ENCODE measurements around the gene ARNT2.

ARNT2 gene

DNA sequence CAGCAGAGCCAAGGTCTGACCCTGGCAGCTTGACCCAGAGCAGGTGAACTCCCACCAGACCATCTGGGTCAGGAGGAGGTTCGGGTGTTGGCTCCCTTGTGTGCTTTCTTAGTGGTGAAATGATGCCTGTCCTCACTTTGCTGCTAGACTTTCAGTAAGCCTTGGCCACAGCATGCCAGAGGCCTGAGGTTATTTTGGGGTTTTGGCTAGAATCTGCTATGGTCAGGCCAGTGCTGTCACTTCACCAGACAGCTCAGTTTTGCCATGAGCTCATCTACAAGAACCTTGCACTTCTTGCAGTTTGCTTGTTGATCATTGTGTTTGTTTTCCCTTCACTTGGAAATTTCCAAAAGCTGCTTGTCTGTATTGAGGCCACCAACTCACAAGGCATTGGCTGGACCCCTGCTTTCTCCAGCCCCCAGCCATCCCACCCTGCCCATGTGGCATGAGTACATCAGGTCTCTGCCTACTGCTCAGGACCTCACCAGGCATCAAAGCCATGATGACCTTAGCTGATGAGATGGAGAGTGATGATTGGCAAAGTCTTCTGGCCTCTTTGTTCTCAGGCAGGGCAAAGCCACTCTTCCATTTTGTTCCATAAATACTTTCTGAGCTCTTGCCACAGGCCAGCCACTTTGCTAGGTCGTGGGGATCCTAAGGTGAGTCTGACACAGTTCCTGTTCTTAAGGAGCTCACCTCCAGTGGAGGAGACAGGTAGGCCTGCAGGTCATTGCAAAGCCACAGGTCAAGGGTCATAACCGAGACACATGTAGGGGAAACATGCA lies 122.6 kb downstream of the ARNT2 start:
- DNase-seq = no peak

DNA sequence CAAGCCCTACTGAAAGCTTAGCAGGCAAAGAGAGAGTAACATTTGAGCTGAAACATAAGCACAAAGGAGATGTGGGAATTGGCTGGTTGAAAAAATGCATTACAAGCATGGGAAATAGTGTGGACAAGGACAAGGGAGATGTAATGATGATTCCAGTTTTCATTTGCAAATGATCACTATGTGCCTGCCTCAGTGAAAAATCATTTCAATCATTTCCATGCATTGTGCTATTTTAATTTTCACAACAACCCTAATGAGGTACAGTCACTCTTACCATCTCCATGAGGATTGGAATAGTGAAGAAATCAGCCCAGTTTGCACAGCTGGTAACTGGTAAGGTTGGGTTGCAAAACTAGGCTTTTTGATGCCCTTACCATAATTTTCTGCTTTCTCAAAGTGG lies 123.2 kb downstream of the ARNT2 start:
- DNase-seq = no peak

GRCh38 chr15:80527961-80528360 lies 123.8 kb downstream of the ARNT2 start:
- no peak for DNase-seq

DNA sequence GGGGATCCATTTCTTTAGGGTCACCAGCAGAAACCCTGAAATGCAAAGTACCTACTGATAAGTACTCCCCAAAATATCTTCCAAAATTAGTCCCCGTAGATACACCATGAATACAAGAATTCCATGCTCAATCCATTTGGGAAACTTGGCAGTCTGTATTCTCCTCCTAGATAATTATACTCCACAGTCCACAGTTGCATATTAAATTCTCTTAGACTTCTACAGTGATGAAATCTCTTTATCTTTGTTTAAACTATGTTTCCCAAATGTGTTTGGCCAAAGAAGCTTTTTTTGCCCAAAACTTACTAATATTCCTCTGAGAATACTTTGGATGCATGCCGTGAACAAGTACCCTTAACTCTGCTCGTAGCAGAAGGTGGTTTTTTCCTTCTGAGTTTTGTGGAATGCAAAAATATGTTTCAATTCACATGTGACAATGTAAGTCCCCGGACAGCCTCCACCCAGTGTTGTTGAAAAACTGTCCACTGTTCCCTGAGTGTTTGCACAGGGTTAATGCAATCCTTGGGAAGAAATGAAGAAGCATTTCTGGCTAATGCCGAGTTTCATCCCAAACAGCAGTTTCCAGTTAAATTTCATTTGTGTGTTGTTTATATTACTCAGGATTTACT lies 126.7 kb downstream of the ARNT2 start:
- DNase-seq = no peak

GRCh38 chr15:80531388-80531787 lies 127.2 kb downstream of the ARNT2 start:
- DNase-seq = no peak

- no peak for DNase-seq
Observed at GRCh38 chr15:80531796-80532195, 127.6 kb downstream of the ARNT2 start.

GRCh38 chr15:80533790-80534333 lies 129.7 kb downstream of the ARNT2 start:
- no peak for DNase-seq

GRCh38 chr15:80536231-80536630 lies 132.0 kb downstream of the ARNT2 start:
- no peak for DNase-seq

- DNase-seq = no peak
Observed at GRCh38 chr15:80536716-80537115, 132.5 kb downstream of the ARNT2 start.

- DNase-seq = no peak
Observed at GRCh38 chr15:80545078-80545477, 140.9 kb downstream of the ARNT2 start.

DNA sequence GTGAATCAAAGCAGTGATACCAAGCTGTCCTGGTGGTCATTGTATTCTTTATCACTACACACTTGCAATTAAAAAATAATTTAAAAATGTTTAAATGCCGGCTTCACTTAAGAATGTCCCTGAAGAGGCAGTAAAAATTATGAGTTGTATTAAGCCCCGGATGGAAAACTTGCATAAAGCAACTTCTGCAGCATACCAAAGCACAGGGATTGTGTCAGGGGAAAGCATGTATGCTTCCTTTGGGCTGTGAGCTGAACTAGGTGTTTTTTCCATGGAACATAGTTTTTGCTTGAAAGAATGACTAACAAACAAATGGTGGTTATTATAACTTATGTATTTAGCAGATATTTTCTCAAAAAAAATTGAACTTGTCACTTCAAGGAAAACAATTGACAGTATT lies 143.1 kb downstream of the ARNT2 start:
- DNase-seq = no peak

DNA sequence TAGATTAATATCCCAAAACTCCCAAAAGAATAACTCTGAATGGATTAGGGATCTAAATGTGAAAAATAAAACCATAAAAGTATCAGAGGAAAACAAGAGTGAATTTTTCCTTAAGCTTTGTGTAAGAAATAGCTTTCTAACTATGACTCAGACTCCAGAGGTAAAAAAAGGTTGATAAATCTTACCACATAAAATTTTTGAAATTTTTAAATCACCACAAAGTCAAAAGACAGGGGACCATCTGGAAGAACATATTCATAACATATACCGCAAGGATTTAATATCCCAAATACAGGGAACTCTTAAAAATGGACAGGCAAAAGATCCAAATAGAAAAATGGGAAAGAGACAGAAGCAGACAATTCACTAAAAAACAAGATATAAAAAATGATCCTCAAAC lies 145.0 kb downstream of the ARNT2 start:
- no peak for DNase-seq

GRCh38 chr15:80549654-80550053 lies 145.5 kb downstream of the ARNT2 start:
- no peak for DNase-seq

DNA sequence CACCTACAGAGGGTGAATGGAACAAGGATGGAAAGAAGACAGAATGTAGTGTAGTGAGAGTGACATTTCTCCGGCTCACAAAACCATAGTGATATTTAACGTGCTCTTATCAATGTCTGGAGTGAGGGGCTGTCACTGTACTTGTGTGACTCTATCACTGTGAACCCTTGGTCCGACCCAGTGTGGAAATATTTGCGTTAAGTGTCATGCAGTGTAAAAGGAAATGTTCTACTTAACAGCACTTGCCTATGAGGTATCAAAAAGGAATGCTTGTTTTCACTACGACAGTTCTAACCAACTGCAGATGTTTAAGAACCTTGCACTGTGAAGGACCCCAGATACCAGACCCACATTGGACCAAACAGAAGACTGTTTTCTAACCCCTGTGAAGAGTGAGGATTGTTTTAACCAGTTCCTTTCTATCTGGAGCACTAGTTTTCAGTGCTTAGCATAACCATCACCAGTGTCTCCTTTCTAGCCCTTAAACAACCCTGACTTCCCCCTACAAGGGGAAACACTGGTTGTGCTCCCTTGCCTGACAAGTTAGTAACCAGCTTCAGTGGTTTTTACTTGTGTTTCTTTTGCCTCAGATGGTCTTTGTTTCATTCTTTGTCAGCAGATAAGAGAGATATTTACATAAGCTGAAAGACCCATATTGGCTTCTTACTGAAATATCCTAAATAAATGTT lies 146.2 kb downstream of the ARNT2 start:
- no peak for DNase-seq

DNA sequence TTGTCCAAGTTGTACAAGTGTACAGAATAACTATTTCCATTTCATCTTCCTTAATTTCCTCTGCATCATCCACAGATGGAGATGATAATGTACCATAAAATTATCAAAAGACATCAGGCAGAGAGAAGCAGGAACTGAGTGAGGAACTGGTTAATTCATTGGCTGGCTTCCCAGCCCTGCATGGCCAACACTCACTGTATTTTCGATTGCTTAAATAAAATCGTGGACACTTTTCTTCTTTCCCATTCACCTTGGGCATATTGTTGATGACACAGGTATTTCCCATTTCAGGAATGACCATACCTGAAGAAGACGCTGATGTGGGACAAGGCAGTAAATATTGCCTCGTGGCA lies 146.7 kb downstream of the ARNT2 start:
- DNase-seq = no peak

DNA sequence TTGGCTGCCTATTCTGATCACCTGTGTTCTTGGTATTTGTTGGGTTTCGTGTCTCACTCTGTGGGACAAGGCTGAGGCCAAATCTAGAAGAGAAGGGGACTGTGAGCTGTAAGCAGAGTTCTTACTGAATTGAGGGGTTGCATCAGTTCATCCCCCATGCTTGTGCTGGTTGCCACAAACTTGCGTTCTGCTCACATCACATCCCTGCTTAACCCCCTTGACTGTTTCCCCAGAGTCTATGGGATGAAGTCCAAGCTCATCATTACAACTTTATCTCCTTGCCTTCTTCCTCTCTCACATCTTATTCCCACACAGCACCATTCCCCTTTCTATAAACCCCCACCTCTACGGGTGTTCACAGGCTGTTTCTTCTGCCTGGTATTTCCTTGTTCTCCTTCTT lies 147.2 kb downstream of the ARNT2 start:
- DNase-seq = no peak

GRCh38 chr15:80554560-80554959 lies 150.4 kb downstream of the ARNT2 start:
- no peak for DNase-seq

DNA sequence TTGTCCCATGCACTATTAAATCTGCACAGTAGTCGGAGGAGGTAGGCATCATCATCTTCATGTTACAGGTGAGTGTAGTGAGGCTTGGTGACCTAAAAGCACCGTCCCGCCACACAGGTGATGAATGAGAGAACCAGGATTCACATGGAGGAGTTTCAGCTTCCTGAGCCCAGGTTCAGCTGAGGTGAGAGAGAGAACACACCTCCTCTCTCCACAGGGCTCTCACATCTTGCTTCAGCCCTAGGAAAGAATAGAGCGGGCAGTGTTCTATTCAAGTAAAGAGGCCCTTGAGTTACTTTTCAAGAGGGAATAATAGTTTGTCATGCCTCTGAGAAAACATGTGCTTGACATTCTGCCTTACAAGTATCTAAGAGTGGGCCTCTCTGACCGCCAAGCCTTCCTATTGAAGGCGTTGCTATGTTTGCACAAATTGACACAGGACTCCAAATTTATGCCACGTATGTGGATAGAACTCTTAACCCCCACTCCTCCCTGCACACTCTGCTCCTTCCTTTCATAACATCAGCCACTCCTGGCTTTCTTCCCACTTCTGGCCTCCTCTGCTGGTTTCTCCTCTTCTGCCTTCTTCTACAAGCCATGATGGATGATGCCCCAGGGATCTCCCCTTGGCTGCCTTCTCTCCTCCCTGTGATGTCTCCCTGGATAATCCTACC lies 152.6 kb downstream of the ARNT2 start:
- no peak for DNase-seq

DNA sequence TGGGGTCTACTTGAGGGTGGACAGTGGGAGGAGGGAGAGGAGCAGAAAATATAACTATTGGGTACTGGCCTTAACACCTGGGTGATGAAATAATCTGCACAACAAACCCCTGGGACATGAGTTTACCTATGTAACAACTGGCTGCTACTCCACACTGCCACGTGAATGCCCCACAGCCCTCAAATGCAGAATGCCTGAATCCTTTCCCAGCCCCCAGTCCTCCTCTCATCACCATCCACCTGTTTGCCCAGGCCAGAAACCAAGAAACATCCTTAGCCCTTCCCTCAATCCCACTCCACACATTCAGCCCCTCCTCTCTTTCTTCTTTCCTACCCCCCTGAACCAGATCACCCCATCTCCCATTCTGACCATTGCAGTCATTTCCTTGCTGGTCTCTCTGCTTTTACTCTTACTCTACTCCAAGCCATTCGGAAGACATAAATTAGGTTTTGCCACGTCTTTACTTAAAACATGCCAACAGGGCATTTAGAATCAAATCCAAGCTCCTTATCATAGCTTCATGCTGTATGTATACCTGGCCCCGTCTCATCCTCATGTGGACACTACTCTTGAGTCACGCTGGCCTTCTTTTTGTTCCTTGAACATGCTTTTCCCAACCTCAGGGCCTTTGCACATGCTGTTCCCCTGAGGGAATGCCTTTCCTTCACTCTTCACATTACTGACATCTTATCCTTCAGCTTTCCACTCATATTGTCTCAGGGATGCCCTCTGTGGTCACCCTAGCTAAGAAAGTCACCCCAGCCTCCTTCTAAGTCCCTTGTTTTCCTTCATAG lies 153.5 kb downstream of the ARNT2 start:
- no peak for DNase-seq

DNA sequence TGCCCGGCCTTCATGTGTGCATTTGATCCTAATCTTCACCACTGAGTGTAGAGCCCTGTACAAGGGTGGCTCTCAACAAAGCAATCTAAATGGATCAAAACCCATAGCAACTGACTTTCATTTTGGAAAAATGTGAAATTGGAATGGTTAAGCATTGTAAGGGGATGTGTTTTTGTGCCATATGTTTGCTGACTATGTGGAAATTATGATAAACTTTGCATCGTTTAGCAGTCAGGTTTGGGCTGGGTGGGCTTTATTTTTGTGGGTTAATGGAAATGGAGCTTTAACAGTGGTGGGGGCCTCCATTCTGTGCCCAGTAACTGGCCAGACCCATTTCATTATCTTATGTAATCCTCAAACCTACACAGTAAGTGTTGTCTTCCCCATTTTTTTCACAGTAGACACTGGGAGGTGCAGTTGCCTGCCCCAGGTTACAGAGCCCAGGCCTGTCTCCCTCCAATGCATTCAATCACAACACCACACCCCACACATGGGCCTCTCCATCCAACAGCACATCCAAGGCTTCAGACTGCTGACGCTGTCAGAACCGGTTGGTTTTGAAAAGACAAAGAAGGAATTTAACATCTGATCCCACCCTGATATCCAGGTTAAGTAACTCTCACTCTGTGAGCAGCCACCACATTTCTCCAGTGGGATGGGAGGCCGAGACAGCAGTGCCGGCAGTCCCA lies 154.6 kb downstream of the ARNT2 start:
- DNase-seq = no peak

DNA sequence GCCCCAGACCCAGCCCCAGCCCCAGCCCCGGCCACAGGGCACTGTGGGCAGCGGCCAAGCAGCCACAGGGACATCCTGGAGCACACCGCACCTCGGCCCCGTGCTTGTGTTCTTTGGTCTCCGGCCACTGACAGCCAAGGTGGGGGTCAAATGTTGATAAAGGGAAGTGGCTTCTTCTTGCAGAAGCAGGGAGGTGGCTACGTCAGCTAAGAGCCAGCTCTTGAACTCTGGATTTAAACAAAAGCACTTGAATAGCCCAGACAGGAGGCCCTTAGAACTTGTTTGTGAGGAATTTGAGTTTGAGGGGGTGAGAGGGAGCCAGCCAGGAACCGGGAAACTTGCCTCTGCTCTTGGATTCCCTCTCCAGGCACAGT lies 155.1 kb downstream of the ARNT2 start:
- no peak for DNase-seq

GRCh38 chr15:80559761-80560160 lies 155.6 kb downstream of the ARNT2 start:
- DNase-seq = no peak
